H1 (cell line): ENCODE measurements around the gene CNOT6.

Experiments
- CHD1 ChIP-seq: IDR thresholded peaks from 2 replicates; pipeline ENCODE4 v1.6.1; 2012; ENCODE audit warnings: low read depth, low read length, improper control_type of control experiment
- CTCF ChIP-seq, 3 experiments: IDR thresholded peaks; 1 replicate in 2 of 3; 2 replicates in 1 of 3; pipeline versions ENCODE4 v1.5.1 to v1.6.1; 2011; ENCODE audit warnings: low read length in 3 of 3, mild to moderate bottlenecking in 3 of 3, inconsistent platforms in 2 of 3, low read depth in 1 of 3, moderate library complexity in 1 of 3; ENCODE audit not compliant: insufficient read depth in 1 of 3; ENCODE audit errors: control extremely low read depth in 1 of 3
- EP300 ChIP-seq, 2 experiments: IDR thresholded peaks; 1 replicate in 1 of 2; 2 replicates in 1 of 2; pipeline ENCODE4 v1.6.1; 2011 to 2012; ENCODE audit warnings: low read depth in 2 of 2, low read length in 2 of 2, mild to moderate bottlenecking in 2 of 2, borderline replicate concordance in 1 of 2, inconsistent platforms in 1 of 2, moderate library complexity in 1 of 2
- JUN ChIP-seq: IDR thresholded peaks from 2 replicates; pipeline ENCODE4 v1.6.1; 2011; ENCODE audit warnings: low read depth, mild to moderate bottlenecking, improper control_type of control experiment, low read length
- KDM1A ChIP-seq: fragments of 200-600, 300-600 bp; sonication (generic); IDR thresholded peaks from 2 replicates; pipeline ENCODE4 v1.7.1; 2016; ENCODE audit warnings: mild to moderate bottlenecking, low read length, borderline replicate concordance
- POLR2A ChIP-seq, 2 experiments: IDR thresholded peaks; 1 replicate in 1 of 2; 2 replicates in 1 of 2; pipeline ENCODE4 v1.6.1; 2011; ENCODE audit warnings: low read depth in 2 of 2, low read length in 2 of 2, mild to moderate bottlenecking in 2 of 2; ENCODE audit errors: control extremely low read depth in 1 of 2
- POLR2AphosphoS5 ChIP-seq: IDR thresholded peaks from 2 replicates; pipeline ENCODE4 v1.6.1; 2011; ENCODE audit warnings: low read depth, low read length
- RNF2 ChIP-seq: fragments of 200-900, 300-1000 bp; sonication (generic); IDR thresholded peaks from 2 replicates; pipeline ENCODE4 v1.7.1; 2016; ENCODE audit warnings: borderline replicate concordance, low read depth, mild to moderate bottlenecking, antibody characterized with exemption, low read length; ENCODE audit not compliant: poor library complexity, severe bottlenecking; ENCODE audit errors: missing control alignments
- SIN3A ChIP-seq, 2 experiments: IDR thresholded peaks in 1 of 2; conservative IDR thresholded peaks in 1 of 2; 2 replicates each; pipeline ENCODE4 v1.6.1; 2011 to 2012; ENCODE audit warnings: low read length in 2 of 2, improper control_type of control experiment in 1 of 2, low read depth in 1 of 2, mild to moderate bottlenecking in 1 of 2
- TF ChIP-seq, protein P1 (sequence below): IDR thresholded peaks from 2 replicates; pipeline ENCODE4 v1.6.1; 2012; ENCODE audit warnings: inconsistent platforms

GRCh38 chr5:180484813-180485212, 9.4 kb upstream of the CNOT6 start:
- TF ChIP-seq CTCF (IDR thresholded peaks at IDR 0.05; ENCODE audit: control extremely low read depth in 1 of 3, insufficient read depth in 1 of 3, low read depth in 1 of 3, low read length in 3 of 3) (no peak), KDM1A (no peak), POLR2A (IDR thresholded peaks at IDR 0.05; ENCODE audit: control extremely low read depth in 1 of 2, low read depth in 2 of 2, low read length in 2 of 2) (no peak), CHD1 (no peak), SIN3A (conservative IDR thresholded peaks at IDR 0.05 in 1 of 2, IDR thresholded peaks at IDR 0.05 in 1 of 2; ENCODE audit: low read depth in 1 of 2, low read length in 2 of 2) (no peak), JUN (no peak), EP300 (IDR thresholded peaks at IDR 0.05; ENCODE audit: borderline replicate concordance in 1 of 2, low read depth in 2 of 2, low read length in 2 of 2) (no peak), RNF2 (no peak), POLR2AphosphoS5 (no peak)
- TF ChIP-seq, protein P1, sequence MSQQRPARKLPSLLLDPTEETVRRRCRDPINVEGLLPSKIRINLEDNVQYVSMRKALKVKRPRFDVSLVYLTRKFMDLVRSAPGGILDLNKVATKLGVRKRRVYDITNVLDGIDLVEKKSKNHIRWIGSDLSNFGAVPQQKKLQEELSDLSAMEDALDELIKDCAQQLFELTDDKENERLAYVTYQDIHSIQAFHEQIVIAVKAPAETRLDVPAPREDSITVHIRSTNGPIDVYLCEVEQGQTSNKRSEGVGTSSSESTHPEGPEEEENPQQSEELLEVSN, result no peak
